H9 (cell line): Measurements from ENCODE around the gene RBMS2. TPM values are rescaled to one million over a fixed set of nuclear protein-coding genes. Genes with fewer than 3 reads are reported as not detected.

ENCODE experiments used
- DNase-seq: peaks from one replicate; pipeline ENCODE4 v3.0.0-alpha.2; 2017
- H2AFZ ChIP-seq: one replicate; pipeline ENCODE4 v1.6.1; 2013; ENCODE audit warnings: mild to moderate bottlenecking, low read length, control low read depth, moderate library complexity
- H2AK5ac ChIP-seq: 2 replicates; pipeline ENCODE4 v1.6.1; 2013; ENCODE audit warnings: low read length, control low read depth, mixed read lengths; ENCODE audit not compliant: insufficient read length
- H2BK120ac ChIP-seq: one replicate; pipeline ENCODE4 v1.6.1; 2013; ENCODE audit warnings: low read depth, mild to moderate bottlenecking, low read length, control low read depth, inconsistent platforms; ENCODE audit not compliant: poor library complexity, severe bottlenecking
- H2BK12ac ChIP-seq: 2 replicates; pipeline ENCODE4 v1.6.1; 2013; ENCODE audit warnings: low read length, control low read depth, mixed read lengths, low read depth; ENCODE audit not compliant: insufficient read length
- H2BK15ac ChIP-seq: 2 replicates; pipeline ENCODE4 v1.6.1; 2013; ENCODE audit warnings: low read depth, low read length, control low read depth
- H2BK20ac ChIP-seq: one replicate; pipeline ENCODE4 v1.6.1; 2013; ENCODE audit warnings: low read depth, mild to moderate bottlenecking, low read length, control low read depth, inconsistent platforms; ENCODE audit not compliant: poor library complexity, severe bottlenecking
- H2BK5ac ChIP-seq: 2 replicates; pipeline ENCODE4 v1.6.1; 2013; ENCODE audit warnings: low read length, control low read depth, mixed read lengths; ENCODE audit not compliant: insufficient read length
- H3K14ac ChIP-seq: 2 replicates; pipeline ENCODE4 v1.6.1; 2013; ENCODE audit warnings: low read length, control low read depth; ENCODE audit not compliant: insufficient read depth
- H3K18ac ChIP-seq: 2 replicates; pipeline ENCODE4 v1.6.1; 2013; ENCODE audit warnings: low read depth, mild to moderate bottlenecking, mixed read lengths, low read length, control low read depth; ENCODE audit not compliant: insufficient read length
- H3K23ac ChIP-seq: 2 replicates; pipeline ENCODE4 v1.6.1; 2013; ENCODE audit warnings: low read length, control low read depth, mixed read lengths, low read depth; ENCODE audit not compliant: insufficient read length
- H3K23me2 ChIP-seq: 2 replicates; pipeline ENCODE4 v1.6.1; 2013; ENCODE audit warnings: low read depth, mild to moderate bottlenecking, mixed read lengths, low read length, control low read depth; ENCODE audit not compliant: insufficient read length, poor library complexity, severe bottlenecking
- H3K27ac ChIP-seq: 2 replicates; pipeline ENCODE4 v1.5.1; 2013; ENCODE audit warnings: low read length, control low read depth, mixed read lengths, low read depth; ENCODE audit not compliant: insufficient read length
- H3K27me3 ChIP-seq: 2 replicates; pipeline ENCODE4 v1.6.1; 2013; ENCODE audit warnings: low read length, control low read depth, inconsistent platforms; ENCODE audit not compliant: insufficient read depth
- H3K4ac ChIP-seq: 2 replicates; pipeline ENCODE4 v1.6.1; 2013; ENCODE audit warnings: low read depth, mild to moderate bottlenecking, control low read depth, inconsistent platforms, low read length, moderate library complexity
- H3K4me1 ChIP-seq: 2 replicates; pipeline ENCODE4 v1.6.1; 2013; ENCODE audit warnings: low read length, control low read depth, inconsistent platforms; ENCODE audit not compliant: insufficient read depth
- H3K4me2 ChIP-seq: 2 replicates; pipeline ENCODE4 v1.6.1; 2013; ENCODE audit warnings: low read length, control low read depth, mixed read lengths; ENCODE audit not compliant: insufficient read length, insufficient read depth
- H3K56ac ChIP-seq: 2 replicates; pipeline ENCODE4 v1.6.1; 2013; ENCODE audit warnings: low read depth, mild to moderate bottlenecking, mixed read lengths, low read length, control low read depth; ENCODE audit not compliant: insufficient read length
- H3K79me1 ChIP-seq: 2 replicates; pipeline ENCODE4 v1.6.1; 2013; ENCODE audit warnings: low read depth, mild to moderate bottlenecking, moderate library complexity, low read length, control low read depth, inconsistent platforms; ENCODE audit not compliant: insufficient read depth, poor library complexity, severe bottlenecking
- H3K79me2 ChIP-seq: 2 replicates; pipeline ENCODE4 v1.6.1; 2013; ENCODE audit warnings: low read length, control low read depth, inconsistent platforms; ENCODE audit not compliant: insufficient read depth
- H3K9ac ChIP-seq: 2 replicates; pipeline ENCODE4 v1.6.1; 2013; ENCODE audit warnings: low read length, control low read depth, mixed read lengths; ENCODE audit not compliant: insufficient read length; ENCODE audit errors: extremely low read depth
- H3K9me3 ChIP-seq: one replicate; pipeline ENCODE4 v1.6.1; 2013; ENCODE audit warnings: low read depth, low read length, inconsistent platforms; ENCODE audit not compliant: control insufficient read depth
- H3T11ph ChIP-seq: one replicate; pipeline ENCODE4 v1.6.1; 2013; ENCODE audit warnings: mild to moderate bottlenecking, low read length, control low read depth, inconsistent platforms
- H4K20me1 ChIP-seq: one replicate; pipeline ENCODE4 v1.6.1; 2013; ENCODE audit not compliant: control insufficient read depth, insufficient read length, insufficient read depth
- H4K5ac ChIP-seq: 2 replicates; pipeline ENCODE4 v1.6.1; 2013; ENCODE audit warnings: low read depth, mild to moderate bottlenecking, mixed read lengths, low read length, control low read depth; ENCODE audit not compliant: insufficient read length
- H4K8ac ChIP-seq: replicated peaks from 2 replicates; pipeline ENCODE4 v1.6.1; 2013; ENCODE audit warnings: low read length, control low read depth, mixed read lengths, low read depth; ENCODE audit not compliant: insufficient read length
- H4K91ac ChIP-seq: 2 replicates; pipeline ENCODE4 v1.6.1; 2013; ENCODE audit warnings: low read depth, mild to moderate bottlenecking, moderate library complexity, mixed read lengths, low read length, control low read depth; ENCODE audit not compliant: insufficient read length
- H3K27ac Mint-ChIP-seq, 3 experiments: 2 replicates in 2 of 3; 3 replicates in 1 of 3; pipeline ENCODE4 v1.8.0; 2020 to 2021; ENCODE audit warnings: mixed read lengths in 3 of 3, mild to moderate bottlenecking in 1 of 3, moderate library complexity in 1 of 3
- H3K27me3 Mint-ChIP-seq: 2 replicates; pipeline ENCODE4 v1.8.0; 2021; ENCODE audit warnings: low read depth, mild to moderate bottlenecking, moderate library complexity, mixed read lengths
- H3K36me3 Mint-ChIP-seq, 3 experiments: 2 replicates in 2 of 3; 3 replicates in 1 of 3; pipeline ENCODE4 v1.8.0; 2020 to 2021; ENCODE audit warnings: low read depth in 3 of 3, mixed read lengths in 3 of 3; ENCODE audit not compliant: insufficient read depth in 1 of 3
- H3K4me1 Mint-ChIP-seq, 2 experiments: 2 replicates each; pipeline ENCODE4 v1.8.0; 2020; ENCODE audit warnings: mixed read lengths in 2 of 2
- H3K4me3 Mint-ChIP-seq, 2 experiments: 2 replicates in 1 of 2; 3 replicates in 1 of 2; pipeline ENCODE4 v1.8.0; 2020 to 2021; ENCODE audit warnings: mild to moderate bottlenecking in 2 of 2, mixed read lengths in 2 of 2, moderate library complexity in 1 of 2
- H3K9me3 Mint-ChIP-seq, 2 experiments: 2 replicates in 1 of 2; 3 replicates in 1 of 2; pipeline ENCODE4 v1.8.0; 2020; ENCODE audit warnings: mild to moderate bottlenecking in 2 of 2, mixed read lengths in 2 of 2, moderate library complexity in 1 of 2
- CTCF ChIP-seq: fragments of 200-600 bp; sonication (generic); conservative IDR thresholded peaks from 3 replicates; pipeline ENCODE4 v1.8.0; 2021; ENCODE audit warnings: antibody characterized with exemption, mild to moderate bottlenecking
- WGBS: extraction: QIAGEN DNeasy Blood & Tissue Kit; methylation state at CpG from one replicate; pipeline ENCODE4 v1.1.7; 2013; ENCODE audit warnings: missing lambda C conversion rate, low lambda C conversion rate, mixed read lengths; ENCODE audit not compliant: insufficient read length; ENCODE audit errors: extremely low coverage; 5-methylcytosine and 5-hydroxymethylcytosine counted together
- total RNA-seq: library from RNA; stranded (reverse); gene quantifications from 2 replicates; pipeline ENCODE4 v1.2.1, GENCODE V29; 2021

RBMS2 gene
- total RNA-seq, 1 experiment from 2014 or later = 9.5 TPM

- Histone ChIP-seq H3K27me3 (no peaks in the 10 kb centered on the region), H3K23me2 (no peaks in the 10 kb centered on the region), H2BK20ac (no peak overlapping the region), H3K27ac (no peak overlapping the region), H4K91ac (no peak overlapping the region), H2BK15ac (no peak overlapping the region), H3K4me1 (no peaks in the 10 kb centered on the region), H3K56ac (no peak overlapping the region), H3K4me2 (no peak overlapping the region), H3K79me1 (no peaks in the 10 kb centered on the region), H2BK5ac (no peak overlapping the region), H2BK12ac (no peak overlapping the region), H3K9ac (no peak overlapping the region), H3K9me3 (no peaks in the 10 kb centered on the region), H2AFZ (no peak overlapping the region), H2AK5ac (no peak overlapping the region), H3K79me2 (no peaks in the 10 kb centered on the region), H4K8ac (no peak overlapping the region), H4K20me1 (no peaks in the 10 kb centered on the region), H2BK120ac (no peak overlapping the region), H3K4ac (no peak overlapping the region), H3K18ac (no peak overlapping the region), H3K14ac (no peak overlapping the region), H3T11ph (no peak overlapping the region), H3K23ac (no peak overlapping the region), H4K5ac (no peak overlapping the region)
- no peak overlapping the region for H3K4me3 Mint-ChIP-seq
- TF ChIP-seq CTCF = no peak
- H3K27ac Mint-ChIP-seq = no peak overlapping the region
- H3K4me1 Mint-ChIP-seq = peaks cover 0 to 8% of the 10 kb centered on the region in 2 experiments; a peak in 2 of 4 replicates
- no peak for DNase-seq
- H3K27me3 Mint-ChIP-seq = no peaks in the 10 kb centered on the region
- H3K9me3 Mint-ChIP-seq = no peaks in the 10 kb centered on the region
- peaks cover 0 to 8% (median 0%) of the 10 kb centered on the region in 3 experiments; a peak in 2 of 7 replicates for H3K36me3 Mint-ChIP-seq
- WGBS = no CpG with 5 or more reads among the region's 1 CpG
These were observed 50.7 kb downstream of the RBMS2 start for GRCh38 chr12:56572288-56572687.
